Measurements from ENCODE around the gene VWA3B.

DNA sequence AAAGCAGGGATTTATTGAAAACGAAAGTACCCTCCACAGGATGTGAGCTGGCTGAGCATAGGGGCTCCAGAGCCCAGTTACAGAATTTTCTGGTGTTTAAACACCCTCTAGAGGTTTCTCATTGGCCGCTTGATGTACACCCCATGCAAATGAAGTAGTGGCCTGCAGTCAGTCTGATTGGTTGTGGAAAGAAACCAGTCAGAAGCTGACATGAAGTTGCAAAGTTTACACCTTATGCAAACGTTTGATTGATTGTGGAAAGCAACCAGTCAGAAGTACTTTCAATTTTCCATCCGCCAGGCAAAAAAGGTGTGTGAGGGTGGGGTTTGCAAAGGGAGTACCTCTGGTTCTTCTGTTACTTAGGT lies 62.3 kb downstream of the VWA3B start:
- TF ChIP-seq, protein P1, sequence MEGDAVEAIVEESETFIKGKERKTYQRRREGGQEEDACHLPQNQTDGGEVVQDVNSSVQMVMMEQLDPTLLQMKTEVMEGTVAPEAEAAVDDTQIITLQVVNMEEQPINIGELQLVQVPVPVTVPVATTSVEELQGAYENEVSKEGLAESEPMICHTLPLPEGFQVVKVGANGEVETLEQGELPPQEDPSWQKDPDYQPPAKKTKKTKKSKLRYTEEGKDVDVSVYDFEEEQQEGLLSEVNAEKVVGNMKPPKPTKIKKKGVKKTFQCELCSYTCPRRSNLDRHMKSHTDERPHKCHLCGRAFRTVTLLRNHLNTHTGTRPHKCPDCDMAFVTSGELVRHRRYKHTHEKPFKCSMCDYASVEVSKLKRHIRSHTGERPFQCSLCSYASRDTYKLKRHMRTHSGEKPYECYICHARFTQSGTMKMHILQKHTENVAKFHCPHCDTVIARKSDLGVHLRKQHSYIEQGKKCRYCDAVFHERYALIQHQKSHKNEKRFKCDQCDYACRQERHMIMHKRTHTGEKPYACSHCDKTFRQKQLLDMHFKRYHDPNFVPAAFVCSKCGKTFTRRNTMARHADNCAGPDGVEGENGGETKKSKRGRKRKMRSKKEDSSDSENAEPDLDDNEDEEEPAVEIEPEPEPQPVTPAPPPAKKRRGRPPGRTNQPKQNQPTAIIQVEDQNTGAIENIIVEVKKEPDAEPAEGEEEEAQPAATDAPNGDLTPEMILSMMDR (conservative IDR thresholded peaks at IDR 0.05) = no peak
- no peak for TF ChIP-seq ZFX (IDR thresholded peaks at IDR 0.05)
